ENCODE data around the gene CLEC1A.

CLEC1A gene

DNA sequence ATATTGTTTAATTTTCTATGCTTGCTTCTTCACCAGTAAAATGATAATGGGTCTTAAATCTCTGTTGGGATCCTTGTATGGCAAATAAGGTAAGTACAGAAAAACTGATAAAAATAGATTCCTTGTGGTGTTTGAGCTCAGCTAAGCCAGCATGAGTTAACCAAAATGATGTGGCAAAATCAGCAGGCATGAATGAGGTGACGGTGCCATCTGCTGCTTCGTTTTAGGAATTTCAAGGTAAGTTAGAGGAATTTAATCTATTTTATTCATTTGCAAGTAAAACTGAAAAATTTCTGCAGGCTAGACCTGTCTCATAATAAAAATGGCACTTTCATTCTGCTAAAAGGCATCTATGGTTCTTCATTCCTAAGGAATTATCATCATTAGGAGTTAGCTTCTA lies 41.2 kb upstream of the CLEC1A start:
- TF ChIP-seq, protein P1, sequence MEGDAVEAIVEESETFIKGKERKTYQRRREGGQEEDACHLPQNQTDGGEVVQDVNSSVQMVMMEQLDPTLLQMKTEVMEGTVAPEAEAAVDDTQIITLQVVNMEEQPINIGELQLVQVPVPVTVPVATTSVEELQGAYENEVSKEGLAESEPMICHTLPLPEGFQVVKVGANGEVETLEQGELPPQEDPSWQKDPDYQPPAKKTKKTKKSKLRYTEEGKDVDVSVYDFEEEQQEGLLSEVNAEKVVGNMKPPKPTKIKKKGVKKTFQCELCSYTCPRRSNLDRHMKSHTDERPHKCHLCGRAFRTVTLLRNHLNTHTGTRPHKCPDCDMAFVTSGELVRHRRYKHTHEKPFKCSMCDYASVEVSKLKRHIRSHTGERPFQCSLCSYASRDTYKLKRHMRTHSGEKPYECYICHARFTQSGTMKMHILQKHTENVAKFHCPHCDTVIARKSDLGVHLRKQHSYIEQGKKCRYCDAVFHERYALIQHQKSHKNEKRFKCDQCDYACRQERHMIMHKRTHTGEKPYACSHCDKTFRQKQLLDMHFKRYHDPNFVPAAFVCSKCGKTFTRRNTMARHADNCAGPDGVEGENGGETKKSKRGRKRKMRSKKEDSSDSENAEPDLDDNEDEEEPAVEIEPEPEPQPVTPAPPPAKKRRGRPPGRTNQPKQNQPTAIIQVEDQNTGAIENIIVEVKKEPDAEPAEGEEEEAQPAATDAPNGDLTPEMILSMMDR (IDR thresholded peaks at IDR 0.05; ENCODE audit: insufficient read depth, low read length), result peak; percentile 13
- no peak for TF ChIP-seq GABPA (IDR thresholded peaks at IDR 0.05; ENCODE audit: low read depth)
- Histone ChIP-seq H3K4me3 (replicated peaks; ENCODE audit: insufficient read depth, low read length) (no peak overlapping the region), H3K27ac (replicated peaks) (peak overlapping the region; percentile 13; the same call in 1 of the 2 replicates), H3K27me3 (ENCODE audit: insufficient read depth, poor library complexity, severe bottlenecking) (no peaks in the 10 kb centered on the region)
- DNase-seq (ENCODE audit: low read depth in 1 of 2, low spot score in 1 of 2), result peak in 1 of 2 experiments; percentile 78

DNA sequence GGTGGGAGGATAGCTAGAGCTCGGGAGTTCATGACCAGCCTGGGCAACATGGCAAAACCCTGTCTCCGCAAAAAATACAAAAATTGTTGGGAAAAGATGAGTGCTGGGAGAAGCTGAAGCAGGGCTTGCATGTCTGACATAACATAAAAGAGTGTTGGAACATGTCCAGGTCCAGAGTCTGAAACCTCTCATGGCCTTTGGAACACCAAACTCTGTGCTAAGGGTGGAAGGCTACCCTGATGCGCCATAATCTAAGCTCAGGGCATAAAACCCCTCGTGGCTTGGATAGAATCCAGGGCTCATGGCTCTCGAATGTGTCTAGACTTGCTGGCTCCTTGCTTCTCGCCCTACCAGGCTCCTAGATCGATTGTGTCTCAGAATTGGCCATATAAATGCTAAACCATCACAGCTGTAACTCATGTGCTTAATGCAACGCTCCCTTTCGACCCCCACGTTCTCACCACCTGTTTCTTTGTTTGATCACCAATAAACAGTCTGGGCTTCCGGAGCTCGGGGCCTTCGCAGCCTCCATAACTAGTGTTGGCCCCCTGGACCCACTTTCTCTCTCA lies 37.9 kb upstream of the CLEC1A start:
- Histone ChIP-seq H3K27ac (replicated peaks) (no peak overlapping the region), H3K4me3 (replicated peaks; ENCODE audit: insufficient read depth, low read length) (no peak overlapping the region), H3K27me3 (ENCODE audit: insufficient read depth, poor library complexity, severe bottlenecking) (no peaks in the 10 kb centered on the region)
- TF ChIP-seq POLR2AphosphoS5 (IDR thresholded peaks at IDR 0.05; ENCODE audit: low read depth) (no peak), SPI1 (IDR thresholded peaks at IDR 0.05; ENCODE audit: borderline replicate concordance, low read depth) (no peak), REST (IDR thresholded peaks at IDR 0.05; ENCODE audit: insufficient replicate concordance, low read depth) (no peak), GABPA (IDR thresholded peaks at IDR 0.05; ENCODE audit: low read depth) (no peak)
- TF ChIP-seq, protein P1 (IDR thresholded peaks at IDR 0.05; ENCODE audit: insufficient read depth, low read length), result no peak
- DNase-seq (ENCODE audit: low read depth in 1 of 2, low spot score in 1 of 2), result no peak

DNA sequence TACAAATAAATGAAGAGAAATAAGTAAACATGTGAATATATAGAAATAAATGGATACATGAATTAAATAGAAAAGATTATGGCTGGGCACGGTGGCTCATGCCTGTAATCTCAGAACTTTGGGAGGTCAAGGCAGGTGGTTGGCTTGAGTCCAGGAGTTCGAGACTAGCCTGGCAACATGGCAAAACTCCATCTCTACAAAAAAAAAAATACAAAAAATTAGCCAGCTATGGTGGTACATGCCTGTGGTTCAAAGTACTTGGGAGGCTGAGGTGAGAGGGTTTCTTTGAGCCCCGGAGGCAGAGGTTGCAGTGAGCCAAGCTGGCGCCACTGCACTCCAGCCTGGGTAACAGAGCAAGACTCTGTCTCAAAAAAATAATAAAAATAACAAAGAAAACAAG lies 36.3 kb upstream of the CLEC1A start:
- TF ChIP-seq POLR2AphosphoS5 (IDR thresholded peaks at IDR 0.05; ENCODE audit: low read depth) (no peak), GABPA (IDR thresholded peaks at IDR 0.05; ENCODE audit: low read depth) (no peak), SPI1 (IDR thresholded peaks at IDR 0.05; ENCODE audit: borderline replicate concordance, low read depth) (no peak), REST (IDR thresholded peaks at IDR 0.05; ENCODE audit: insufficient replicate concordance, low read depth) (no peak)
- TF ChIP-seq, protein P1 (IDR thresholded peaks at IDR 0.05; ENCODE audit: insufficient read depth, low read length), result no peak
- no peak overlapping the region for H3K4me3 ChIP-seq (replicated peaks; ENCODE audit: insufficient read depth, low read length)
- DNase-seq (ENCODE audit: low read depth in 1 of 2, low spot score in 1 of 2), result no peak
- H3K27me3 ChIP-seq (ENCODE audit: insufficient read depth, poor library complexity, severe bottlenecking), result no peaks in the 10 kb centered on the region
- no peak overlapping the region for H3K27ac ChIP-seq (replicated peaks)

GRCh38 chr12:10132850-10133370 lies 34.1 kb upstream of the CLEC1A start:
- H3K27ac ChIP-seq (replicated peaks), result no peak overlapping the region
- H3K4me3 ChIP-seq (replicated peaks; ENCODE audit: insufficient read depth, low read length), result no peak overlapping the region
- no peaks in the 10 kb centered on the region for H3K27me3 ChIP-seq (ENCODE audit: insufficient read depth, poor library complexity, severe bottlenecking)
- DNase-seq (ENCODE audit: low read depth in 1 of 2, low spot score in 1 of 2), result no peak
- TF ChIP-seq SPI1 (IDR thresholded peaks at IDR 0.05; ENCODE audit: borderline replicate concordance, low read depth) (no peak), POLR2AphosphoS5 (IDR thresholded peaks at IDR 0.05; ENCODE audit: low read depth) (no peak), GABPA (IDR thresholded peaks at IDR 0.05; ENCODE audit: low read depth) (no peak), REST (IDR thresholded peaks at IDR 0.05; ENCODE audit: insufficient replicate concordance, low read depth) (no peak)
- TF ChIP-seq, protein P1 (IDR thresholded peaks at IDR 0.05; ENCODE audit: insufficient read depth, low read length), result no peak

Measured in HL-60 (cell line).